Uterus (tissue), 4 donors: ENCODE results near the gene CHAMP1. TPM values are rescaled to one million over a fixed set of nuclear protein-coding genes. Genes with fewer than 3 reads are reported as not detected.

Experiments used
- DNase-seq, 2 donors: peaks; one replicate each; pipeline ENCODE4 v3.0.0-alpha.2; 2019 to 2020
- H3K27ac ChIP-seq, 2 donors: fragments of 200-600 bp; sonication (generic); 1 replicate in 1 of 2; 2 replicates in 1 of 2; pipeline ENCODE4 v1.5.1; 2016 to 2018
- H3K27me3 ChIP-seq, 2 donors: fragments of 200-600 bp; sonication (generic); one replicate each; pipeline ENCODE4 v1.5.1; 2018 to 2019; ENCODE audit warnings: control low read depth in 1 of 2
- H3K36me3 ChIP-seq, 2 donors: fragments of 200-600 bp; sonication (generic); one replicate each; pipeline ENCODE4 v1.5.1; 2019; ENCODE audit warnings: control low read depth in 1 of 2
- H3K4me1 ChIP-seq, 2 donors: fragments of 200-600 bp; sonication (generic); one replicate each; pipeline ENCODE4 v1.5.1; 2018 to 2019; ENCODE audit warnings: control low read depth in 1 of 2
- H3K4me3 ChIP-seq, 2 donors: fragments of 200-600 bp; sonication (generic); 1 replicate in 1 of 2; 2 replicates in 1 of 2; pipeline ENCODE4 v1.5.1; 2018 to 2019; ENCODE audit warnings: mild to moderate bottlenecking in 1 of 2
- H3K9me3 ChIP-seq, 2 donors: fragments of 200-600 bp; sonication (generic); one replicate each; pipeline ENCODE4 v1.5.1; 2019; ENCODE audit warnings: control low read depth in 1 of 2
- CTCF ChIP-seq, 4 experiments: fragments of 200-600 bp in 2 of 4; fragments of 450-650 bp in 2 of 4; sonication (generic) in 2 of 4; IDR thresholded peaks; one replicate each; pipeline ENCODE4 v1.5.1; 2016 to 2019; ENCODE audit warnings: antibody characterized with exemption in 4 of 4, mild to moderate bottlenecking in 2 of 4, moderate library complexity in 1 of 4
- POLR2A ChIP-seq, 2 donors: fragments of 450-650 bp; IDR thresholded peaks; one replicate each; pipeline ENCODE4 v1.6.1; 2016; ENCODE audit warnings: antibody characterized with exemption in 2 of 2, mild to moderate bottlenecking in 1 of 2, moderate library complexity in 1 of 2
- intact Hi-C: fragments of 100-400 bp; cut with DNase I; formaldehyde crosslinking; loops from one replicate; pipeline ENCODE4 v1.15.1; 2023; ENCODE audit warnings: low total_unique reads
- total RNA-seq, 4 donors: library from RNA; depleted of rRNA in 3 of 4; stranded (reverse); fragments of >200 nt in 3 of 4; gene quantifications; one replicate each; pipeline versions ENCODE4 v1.1.0 to v1.2.4, GENCODE V29; 2014 to 2023
- donor health status: DM: yes; HTN: yes; CAD: no.

CHAMP1 gene
- total RNA-seq, 4 donors from 2014 or later, result 5.9 to 24.7 (median 15.2) TPM

- no peak for DNase-seq
- no peak for TF ChIP-seq POLR2A (IDR thresholded peaks at IDR 0.05)
- TF ChIP-seq CTCF (IDR thresholded peaks at IDR 0.05), result no peak
- H3K4me3 ChIP-seq, result no peak overlapping the region
- H3K27ac ChIP-seq, result no peak overlapping the region
- H3K4me1 ChIP-seq, result no peaks in the 10 kb centered on the region
- H3K27me3 ChIP-seq, result no peaks in the 10 kb centered on the region
- H3K36me3 ChIP-seq, result no peaks in the 10 kb centered on the region
- intact Hi-C loops, result no loop called here
- no peaks in the 10 kb centered on the region for H3K9me3 ChIP-seq
These were observed 14.5 kb upstream of the CHAMP1 start for GRCh38 chr13:114299604-114300305.

DNA sequence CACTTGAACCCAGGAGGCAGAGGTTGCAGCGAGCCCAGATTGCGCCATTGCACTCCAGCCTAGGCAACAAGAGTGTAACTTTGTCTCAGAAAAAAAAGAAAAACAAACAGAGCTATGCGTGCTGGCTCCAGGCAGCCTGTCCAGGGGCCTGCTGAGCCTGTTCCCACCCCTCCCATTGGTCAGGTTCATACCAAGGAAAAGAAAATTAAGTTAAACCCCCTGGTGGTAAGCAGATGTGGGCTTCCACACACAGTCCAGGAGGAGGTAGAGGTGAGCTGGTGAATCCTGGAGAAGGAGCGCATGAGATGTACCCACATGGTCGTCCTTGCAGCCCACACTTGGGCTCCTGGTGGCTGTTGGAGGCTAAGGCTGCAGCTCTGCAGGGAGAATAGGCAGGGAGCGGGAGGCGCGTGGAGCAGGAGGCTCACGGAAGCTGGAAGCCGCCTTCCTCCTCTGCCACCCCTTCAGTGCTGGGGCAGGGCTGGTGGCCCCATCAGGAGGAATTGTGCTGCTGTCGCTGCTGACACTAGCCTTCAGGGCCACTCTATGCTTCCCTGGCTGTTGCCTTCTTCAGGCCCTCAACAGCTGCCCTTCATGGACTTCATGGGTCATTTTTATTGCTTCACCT lies 10.5 kb upstream of the CHAMP1 start:
- Histone ChIP-seq H3K4me1 (no peaks in the 10 kb centered on the region), H3K9me3 (no peaks in the 10 kb centered on the region), H3K36me3 (no peaks in the 10 kb centered on the region), H3K27me3 (no peaks in the 10 kb centered on the region), H3K27ac (no peak overlapping the region), H3K4me3 (no peak overlapping the region)
- TF ChIP-seq CTCF (IDR thresholded peaks at IDR 0.05) (no peak), POLR2A (IDR thresholded peaks at IDR 0.05) (no peak)
- intact Hi-C loops, result no loop called here
- no peak for DNase-seq

DNA sequence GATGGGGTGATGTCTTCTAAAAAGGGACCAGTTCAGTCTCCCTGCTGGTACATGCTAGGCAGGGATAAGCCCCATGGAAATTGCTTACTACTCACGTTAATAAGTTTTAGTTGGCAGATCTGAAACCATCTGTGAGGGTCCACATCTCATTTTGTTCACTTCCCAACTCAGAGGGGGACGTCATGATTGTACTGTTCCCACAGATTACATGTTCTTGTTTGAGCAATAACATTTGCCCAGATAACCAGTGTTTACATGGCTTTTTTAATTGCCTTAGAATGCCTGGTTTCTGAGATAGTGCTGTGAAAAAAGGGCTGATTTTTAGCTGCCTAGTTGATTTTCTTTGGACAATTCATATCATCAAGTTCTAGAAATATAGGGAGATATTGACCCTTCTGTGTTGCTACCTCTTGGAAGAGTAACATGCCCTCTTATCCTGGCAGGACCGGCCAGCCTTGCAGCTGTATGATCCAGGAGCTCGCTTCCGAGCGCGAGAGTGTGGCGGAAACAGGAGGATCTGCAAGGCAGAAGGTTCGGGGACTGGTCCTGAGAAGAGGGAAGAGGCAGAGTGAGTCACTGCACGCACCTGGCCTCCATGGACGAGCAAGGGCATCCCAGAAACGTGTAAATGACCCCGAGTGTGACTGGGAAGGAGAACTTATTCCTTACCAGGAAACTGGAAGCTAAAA lies 9.8 kb upstream of the CHAMP1 start:
- H3K27me3 ChIP-seq, result no peaks in the 10 kb centered on the region
- TF ChIP-seq POLR2A (IDR thresholded peaks at IDR 0.05) (no peak), CTCF (IDR thresholded peaks at IDR 0.05) (no peak)
- no peaks in the 10 kb centered on the region for H3K9me3 ChIP-seq
- no peak for DNase-seq
- H3K27ac ChIP-seq, result no peak overlapping the region
- no peaks in the 10 kb centered on the region for H3K4me1 ChIP-seq
- no peak overlapping the region for H3K4me3 ChIP-seq
- intact Hi-C loops, result no loop called here
- no peaks in the 10 kb centered on the region for H3K36me3 ChIP-seq

DNA sequence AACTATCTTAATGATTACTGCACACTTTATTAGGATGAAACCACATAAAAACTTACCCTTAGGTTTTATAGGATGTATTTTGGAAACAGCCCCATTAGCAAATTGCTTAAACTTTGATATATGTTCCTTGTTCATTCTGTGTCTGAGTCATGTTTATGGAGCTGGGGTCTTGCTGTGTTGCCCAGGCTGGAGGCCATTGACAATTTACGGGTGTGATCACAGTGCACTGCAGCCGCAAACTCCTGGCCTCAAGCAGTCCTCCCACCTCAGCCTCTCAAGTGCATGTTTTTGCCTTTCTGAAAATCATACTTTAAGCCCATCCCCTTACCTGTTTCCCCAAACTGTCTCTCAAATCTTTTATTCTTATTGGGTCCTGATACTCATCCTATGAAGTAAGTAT lies 5.2 kb upstream of the CHAMP1 start:
- no peak for DNase-seq
- H3K4me3 ChIP-seq, result no peak overlapping the region
- no peaks in the 10 kb centered on the region for H3K36me3 ChIP-seq
- H3K27ac ChIP-seq, result no peak overlapping the region
- no peak for TF ChIP-seq CTCF (IDR thresholded peaks at IDR 0.05)
- no peak for TF ChIP-seq POLR2A (IDR thresholded peaks at IDR 0.05)
- intact Hi-C loops, result no loop called here
- H3K9me3 ChIP-seq, result no peaks in the 10 kb centered on the region
- H3K4me1 ChIP-seq, result peaks cover 0 to 3% of the 10 kb centered on the region in 2 donors
- H3K27me3 ChIP-seq, result no peaks in the 10 kb centered on the region

DNA sequence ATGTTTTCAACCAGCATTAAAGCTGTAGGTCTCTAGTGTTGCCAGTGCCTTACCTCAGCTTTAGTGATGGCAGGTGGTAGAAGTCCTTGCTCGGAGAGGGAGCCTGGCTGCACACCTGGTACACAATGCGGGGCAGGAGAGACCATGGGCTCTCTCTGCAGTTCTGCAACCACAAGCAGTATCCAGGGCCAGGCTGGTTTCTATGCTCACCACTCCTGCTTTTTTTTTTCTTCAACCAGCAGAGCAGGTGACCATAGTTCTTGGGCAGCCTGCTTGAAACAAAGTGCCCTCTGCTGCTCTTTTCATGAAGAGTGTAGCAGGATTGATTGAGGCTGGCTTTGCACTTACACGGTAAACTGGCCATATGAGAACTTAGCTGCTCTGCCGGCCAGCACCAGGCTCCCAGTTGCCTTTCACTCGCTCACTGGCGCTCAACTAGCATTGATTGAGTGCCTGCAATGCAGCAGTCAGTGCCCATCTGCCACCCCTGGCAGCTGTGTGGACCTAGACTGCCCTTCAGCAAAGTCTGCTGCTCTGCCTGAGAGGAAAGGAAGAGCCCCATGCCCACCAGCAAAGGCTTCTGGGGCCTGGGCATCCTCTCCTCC lies 4.4 kb upstream of the CHAMP1 start:
- Histone ChIP-seq H3K9me3 (no peaks in the 10 kb centered on the region), H3K4me3 (no peak overlapping the region), H3K27ac (no peak overlapping the region), H3K4me1 (peaks cover 0 to 3% of the 10 kb centered on the region in 2 donors), H3K36me3 (no peaks in the 10 kb centered on the region), H3K27me3 (no peaks in the 10 kb centered on the region)
- TF ChIP-seq POLR2A (IDR thresholded peaks at IDR 0.05) (no peak), CTCF (IDR thresholded peaks at IDR 0.05) (no peak)
- DNase-seq, result no peak
- intact Hi-C loops, result no loop called here
